Keratinocyte (primary cell): ENCODE results near the gene RELT. TPM values are rescaled to one million over a fixed set of nuclear protein-coding genes. Genes with fewer than 3 reads are reported as not detected.

Experiments used
- DNase-seq: peaks from one replicate; pipeline ENCODE4 v3.0.0-alpha.2; 2011; ENCODE audit warnings: low read depth, missing footprints, low spot score
- FAIRE-seq: peaks from 2 replicates; lab custom pipeline; 2011; peaks lifted over from hg19 to GRCh38; lab: Jason Lieb, UNC
- H2AFZ ChIP-seq: 2 replicates; pipeline ENCODE4 v1.6.0; 2012; ENCODE audit warnings: low read length, control low read depth, inconsistent platforms; ENCODE audit not compliant: control insufficient read depth
- H3K27ac ChIP-seq: 2 replicates; pipeline ENCODE4 v1.5.1; 2011; ENCODE audit warnings: low read length; ENCODE audit not compliant: control insufficient read depth, insufficient read depth
- H3K27me3 ChIP-seq: 3 replicates; pipeline ENCODE4 v1.6.0; 2011; ENCODE audit warnings: low read length; ENCODE audit not compliant: control insufficient read depth, insufficient read depth; ENCODE audit errors: extremely low read depth
- H3K36me3 ChIP-seq, 2 experiments: 2 replicates in 1 of 2; 3 replicates in 1 of 2; pipeline ENCODE4 v1.5.1; 2011; ENCODE audit warnings: low read length in 2 of 2, mild to moderate bottlenecking in 1 of 2; ENCODE audit not compliant: control insufficient read depth in 2 of 2, insufficient read depth in 2 of 2; ENCODE audit errors: extremely low read depth in 1 of 2
- H3K4me1 ChIP-seq: 3 replicates; pipeline ENCODE4 v1.5.1; 2011; ENCODE audit warnings: low read length; ENCODE audit not compliant: control insufficient read depth, insufficient read depth; ENCODE audit errors: extremely low read depth
- H3K4me2 ChIP-seq: 3 replicates; pipeline ENCODE4 v1.6.0; 2011; ENCODE audit warnings: low read depth, low read length; ENCODE audit not compliant: control insufficient read depth, insufficient read depth; ENCODE audit errors: extremely low read depth
- H3K4me3 ChIP-seq, 3 experiments: fragments of 200-600 bp in 1 of 3; sonication (generic) in 1 of 3; 2 replicates in 2 of 3; 3 replicates in 1 of 3; pipeline ENCODE4 v1.5.1; 2011 to 2016; ENCODE audit warnings: low read length in 3 of 3, mild to moderate bottlenecking in 3 of 3, control low read depth in 2 of 3, inconsistent platforms in 1 of 3, low read depth in 1 of 3, mixed read lengths in 1 of 3, mixed run types in 1 of 3, moderate library complexity in 1 of 3; ENCODE audit not compliant: control insufficient read depth in 2 of 3, insufficient read depth in 2 of 3; ENCODE audit errors: extremely low read depth in 1 of 3
- H3K79me2 ChIP-seq: 2 replicates; pipeline ENCODE4 v1.6.0; 2012; ENCODE audit warnings: low read length; ENCODE audit not compliant: control insufficient read depth, insufficient read depth
- H3K9ac ChIP-seq: 3 replicates; pipeline ENCODE4 v1.6.0; 2011; ENCODE audit warnings: low read length; ENCODE audit not compliant: control insufficient read depth, insufficient read depth; ENCODE audit errors: extremely low read depth
- H3K9me1 ChIP-seq: 3 replicates; pipeline ENCODE4 v1.6.0; 2011; ENCODE audit warnings: low read length; ENCODE audit not compliant: control insufficient read depth, insufficient read depth; ENCODE audit errors: extremely low read depth
- H3K9me3 ChIP-seq: 2 replicates; pipeline ENCODE4 v1.5.1; 2012; ENCODE audit warnings: low read depth, low read length; ENCODE audit not compliant: control insufficient read depth
- H4K20me1 ChIP-seq: 3 replicates; pipeline ENCODE4 v1.6.0; 2011; ENCODE audit warnings: low read length; ENCODE audit not compliant: control insufficient read depth, insufficient read depth; ENCODE audit errors: extremely low read depth
- EZH2 ChIP-seq: IDR thresholded peaks from one replicate; pipeline ENCODE4 v1.6.1; 2012; ENCODE audit warnings: inconsistent platforms, mild to moderate bottlenecking, low read length, moderate library complexity
- dilution Hi-C: fragments of 300-500 bp; cut with MboI; formaldehyde crosslinking; loops from one replicate; pipeline ENCODE4 v1.7.0; 2020; ENCODE audit warnings: low sequenced_read_pairs; ENCODE audit not compliant: extremely low pct_ligation_motif_present
- polyA plus RNA-seq, 5 experiments: library from polyadenylated mRNA; depleted of rRNA in 3 of 5; stranded (reverse) in 3 of 5; stranded (forward) in 1 of 5; unstranded in 1 of 5; fragments of >200 nt; gene quantifications; 1 replicate in 1 of 5; 2 replicates in 3 of 5; 3 replicates in 1 of 5; pipeline versions ENCODE4 v1.2.1 to v1.2.3, GENCODE V29; 2011 to 2012; ENCODE audit warnings: missing spikeins in 2 of 5, low read depth in 1 of 5, low replicate concordance in 1 of 5
- TF ChIP-seq, protein P1 (sequence below), 3 experiments: IDR thresholded peaks in 1 of 3; conservative IDR thresholded peaks in 1 of 3; optimal IDR thresholded peaks in 1 of 3; 2 replicates in 2 of 3; 3 replicates in 1 of 3; pipeline versions ENCODE3 to v1.5.1; 2011; ENCODE audit warnings: low read length in 3 of 3, mild to moderate bottlenecking in 3 of 3, moderate library complexity in 2 of 3, control low read depth in 1 of 3, inconsistent platforms in 1 of 3; ENCODE audit not compliant: insufficient read depth in 2 of 3; ENCODE audit errors: extremely low read depth in 1 of 3

The RELT gene
- polyA plus RNA-seq, 1 donor (not counting 4 experiments of a cell fraction or from before 2014, with no cell fraction given): 4.2 TPM

DNA sequence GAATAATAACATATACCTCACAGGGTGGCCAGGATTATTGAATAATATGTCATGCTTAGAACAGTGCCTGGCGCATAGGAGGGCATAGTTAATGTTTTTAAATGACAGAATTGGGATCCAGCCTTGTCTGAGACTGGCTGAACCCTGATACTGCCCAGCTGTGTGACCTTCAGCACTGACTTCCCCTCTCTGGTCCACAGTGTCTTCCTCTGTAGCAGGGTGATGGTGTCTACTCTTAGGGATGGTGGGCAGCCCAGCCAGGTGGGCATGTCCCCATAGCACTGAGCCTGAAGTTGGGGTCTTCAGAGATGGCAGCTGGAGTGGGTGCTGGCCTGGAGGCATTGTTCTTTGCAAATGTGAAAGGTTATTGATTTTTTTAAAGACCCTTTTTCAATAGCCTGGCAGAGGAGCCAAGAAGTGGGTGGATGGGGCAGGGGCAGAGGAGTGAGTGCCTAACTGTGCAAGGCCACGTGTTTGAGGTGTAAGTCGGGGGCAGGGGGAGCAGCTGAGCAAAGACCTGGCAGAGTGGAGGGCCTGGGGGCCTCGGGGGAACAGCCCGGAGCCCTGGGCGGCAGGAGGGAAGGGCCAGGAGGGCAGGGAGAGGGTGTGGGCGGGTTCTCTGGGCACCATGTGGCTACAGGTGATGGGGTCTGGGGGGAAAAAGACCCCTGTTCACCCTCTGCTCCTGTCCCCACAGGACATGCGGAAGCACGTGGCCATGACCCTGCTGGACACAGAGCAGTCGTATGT, 29.8 kb upstream of the RELT start:
- dilution Hi-C loops: no loop called here
- H3K9ac ChIP-seq: no peak overlapping the region
- H3K4me1 ChIP-seq: peaks cover 4% of the 10 kb centered on the region
- H2AFZ ChIP-seq: no peak overlapping the region
- DNase-seq: no peak
- TF ChIP-seq, protein P1, sequence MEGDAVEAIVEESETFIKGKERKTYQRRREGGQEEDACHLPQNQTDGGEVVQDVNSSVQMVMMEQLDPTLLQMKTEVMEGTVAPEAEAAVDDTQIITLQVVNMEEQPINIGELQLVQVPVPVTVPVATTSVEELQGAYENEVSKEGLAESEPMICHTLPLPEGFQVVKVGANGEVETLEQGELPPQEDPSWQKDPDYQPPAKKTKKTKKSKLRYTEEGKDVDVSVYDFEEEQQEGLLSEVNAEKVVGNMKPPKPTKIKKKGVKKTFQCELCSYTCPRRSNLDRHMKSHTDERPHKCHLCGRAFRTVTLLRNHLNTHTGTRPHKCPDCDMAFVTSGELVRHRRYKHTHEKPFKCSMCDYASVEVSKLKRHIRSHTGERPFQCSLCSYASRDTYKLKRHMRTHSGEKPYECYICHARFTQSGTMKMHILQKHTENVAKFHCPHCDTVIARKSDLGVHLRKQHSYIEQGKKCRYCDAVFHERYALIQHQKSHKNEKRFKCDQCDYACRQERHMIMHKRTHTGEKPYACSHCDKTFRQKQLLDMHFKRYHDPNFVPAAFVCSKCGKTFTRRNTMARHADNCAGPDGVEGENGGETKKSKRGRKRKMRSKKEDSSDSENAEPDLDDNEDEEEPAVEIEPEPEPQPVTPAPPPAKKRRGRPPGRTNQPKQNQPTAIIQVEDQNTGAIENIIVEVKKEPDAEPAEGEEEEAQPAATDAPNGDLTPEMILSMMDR (optimal IDR thresholded peaks at IDR 0.05 in 1 of 3, IDR thresholded peaks at IDR 0.05 in 1 of 3, conservative IDR thresholded peaks at IDR 0.05 in 1 of 3; ENCODE audit: extremely low read depth in 1 of 3, insufficient read depth in 2 of 3, low read length in 3 of 3): no peak
- TF ChIP-seq EZH2: no peak
- no peaks in the 10 kb centered on the region for H3K36me3 ChIP-seq
- no peak overlapping the region for H3K27ac ChIP-seq
- H3K9me1 ChIP-seq: no peaks in the 10 kb centered on the region
- no peaks in the 10 kb centered on the region for H3K9me3 ChIP-seq
- peaks cover 2% of the 10 kb centered on the region for H4K20me1 ChIP-seq
- no peak overlapping the region for H3K4me2 ChIP-seq
- no peak overlapping the region for H3K4me3 ChIP-seq
- peaks cover 14% of the 10 kb centered on the region for H3K27me3 ChIP-seq
- no peaks in the 10 kb centered on the region for H3K79me2 ChIP-seq
- FAIRE-seq: no peak

DNA sequence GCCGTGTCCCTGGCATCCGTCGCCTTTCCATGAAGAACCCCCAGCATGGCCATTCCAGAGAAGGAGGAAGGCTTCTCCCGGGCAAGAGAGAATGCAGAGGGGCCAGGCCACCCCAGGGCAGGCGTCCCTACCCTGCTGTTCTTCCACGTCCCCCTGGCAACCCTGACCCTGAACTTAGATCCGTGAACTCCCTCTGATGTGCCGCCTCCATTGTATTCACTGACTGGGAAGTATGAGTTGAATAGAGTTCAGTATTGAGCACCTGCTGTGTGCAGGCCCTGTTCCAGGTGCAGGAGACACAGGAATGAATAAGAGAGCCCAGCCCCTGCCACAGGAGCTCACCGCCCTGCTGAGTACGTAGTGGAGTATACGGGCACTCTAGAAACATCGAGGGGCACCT, 29.1 kb upstream of the RELT start:
- no peak for TF ChIP-seq EZH2
- TF ChIP-seq, protein P1 (optimal IDR thresholded peaks at IDR 0.05 in 1 of 3, IDR thresholded peaks at IDR 0.05 in 1 of 3, conservative IDR thresholded peaks at IDR 0.05 in 1 of 3; ENCODE audit: extremely low read depth in 1 of 3, insufficient read depth in 2 of 3, low read length in 3 of 3): no peak
- peaks cover 2% of the 10 kb centered on the region for H4K20me1 ChIP-seq
- H3K79me2 ChIP-seq: no peaks in the 10 kb centered on the region
- dilution Hi-C loops: no loop called here
- DNase-seq (no peak), FAIRE-seq (no peak)
- no peaks in the 10 kb centered on the region for H3K9me3 ChIP-seq
- no peak overlapping the region for H3K9ac ChIP-seq
- no peak overlapping the region for H2AFZ ChIP-seq
- H3K27me3 ChIP-seq: peaks cover 11% of the 10 kb centered on the region
- no peak overlapping the region for H3K4me2 ChIP-seq
- no peak overlapping the region for H3K27ac ChIP-seq
- no peak overlapping the region for H3K4me3 ChIP-seq
- H3K4me1 ChIP-seq: peaks cover 4% of the 10 kb centered on the region
- no peaks in the 10 kb centered on the region for H3K36me3 ChIP-seq
- H3K9me1 ChIP-seq: no peaks in the 10 kb centered on the region
